Loucy (cell line): Measurements from ENCODE around the gene LRCH1.

Experiments used
- CTCF ChIP-seq: fragments of 200-600 bp; sonication (generic); conservative IDR thresholded peaks from 2 replicates; pipeline ENCODE4 v1.5.1; 2014; ENCODE audit warnings: mild to moderate bottlenecking, antibody characterized with exemption, low read length
- EZH2phosphoT487 ChIP-seq: fragments of 200-600 bp; IDR thresholded peaks from 2 replicates; pipeline ENCODE4 v1.6.1; 2018; ENCODE audit warnings: antibody characterized with exemption, mild to moderate bottlenecking, moderate library complexity, borderline replicate concordance

- no peak for TF ChIP-seq CTCF
- TF ChIP-seq EZH2phosphoT487: no peak
These were observed 107.4 kb downstream of the LRCH1 start for GRCh38 chr13:46660416-46660815.
